T-helper 1 cell treated with Interleukin-12 subunit alpha and Interleukin-12 subunit beta and Interleukin-4 antibody, amounts not matched to agents 30 ng/mL and 1 ng/mL, for 36 hours (primary cell): ENCODE data around the gene PDE3A. TPM values are rescaled to one million over a fixed set of nuclear protein-coding genes. Genes with fewer than 3 reads are reported as not detected.

Experiments
- intact Hi-C: fragments of 100-400 bp; cut with micrococcal nuclease; formaldehyde crosslinking; loops from one replicate; pipeline ENCODE4 v1.15.1; 2024
- total RNA-seq: library from RNA; stranded (reverse); gene quantifications from 2 replicates; pipeline ENCODE4 v1.2.3, GENCODE V29; 2022

The PDE3A gene
- total RNA-seq, 1 donor from 2014 or later = not detected

GRCh38 chr12:20657496-20657895, 289.2 kb downstream of the PDE3A start:
- intact Hi-C loops = no loop called here

- intact Hi-C loops = no loop called here
Measured at GRCh38 chr12:20681334-20681733, 313.0 kb downstream of the PDE3A start.

GRCh38 chr12:20695232-20695631, 326.9 kb downstream of the PDE3A start, which contains the start of gene SLCO1C1:
TSS of gene SLCO1C1 (plus strand) at chr12:20695332. CDS start at chr12:20699577, 4,245 bp downstream.
- intact Hi-C loops = no loop called here

GRCh38 chr12:20696181-20696905, 328.0 kb downstream of the PDE3A start:
- intact Hi-C loops = no loop called here

GRCh38 chr12:20701106-20701505, 332.8 kb downstream of the PDE3A start:
- intact Hi-C loops = no loop called here

- intact Hi-C loops = no loop called here
Measured at GRCh38 chr12:20704860-20705259, 336.5 kb downstream of the PDE3A start.

- intact Hi-C loops = no loop called here
Measured at GRCh38 chr12:20711846-20712245, 343.5 kb downstream of the PDE3A start.

GRCh38 chr12:20716037-20716436, 347.7 kb downstream of the PDE3A start:
- intact Hi-C loops = no loop called here

GRCh38 chr12:20716985-20717384, 348.6 kb downstream of the PDE3A start:
- intact Hi-C loops = no loop called here

- intact Hi-C loops = no loop called here
Measured at GRCh38 chr12:20718294-20718693, 350.0 kb downstream of the PDE3A start.

- intact Hi-C loops = no loop called here
Measured at GRCh38 chr12:20722142-20722541, 353.8 kb downstream of the PDE3A start.

GRCh38 chr12:20731274-20731673, 362.9 kb downstream of the PDE3A start:
- intact Hi-C loops = no loop called here
